Amniotic stem cell (primary cell): Measurements from ENCODE around the gene SWI5.
"Not testable (repeated sequence)": the region's sequence is repeated elsewhere in the genome, so short reads cannot be mapped to it uniquely, and the experiment has no call there.

ENCODE experiments used
- DNase-seq: peaks from one replicate; lab custom pipeline; 2025; lab: John Stamatoyannopoulos, UW

Gene SWI5

GRCh38 chr9:128279088-128280073 lies 3.3 kb downstream of the SWI5 start:
- not testable (repeated sequence) for DNase-seq

DNA sequence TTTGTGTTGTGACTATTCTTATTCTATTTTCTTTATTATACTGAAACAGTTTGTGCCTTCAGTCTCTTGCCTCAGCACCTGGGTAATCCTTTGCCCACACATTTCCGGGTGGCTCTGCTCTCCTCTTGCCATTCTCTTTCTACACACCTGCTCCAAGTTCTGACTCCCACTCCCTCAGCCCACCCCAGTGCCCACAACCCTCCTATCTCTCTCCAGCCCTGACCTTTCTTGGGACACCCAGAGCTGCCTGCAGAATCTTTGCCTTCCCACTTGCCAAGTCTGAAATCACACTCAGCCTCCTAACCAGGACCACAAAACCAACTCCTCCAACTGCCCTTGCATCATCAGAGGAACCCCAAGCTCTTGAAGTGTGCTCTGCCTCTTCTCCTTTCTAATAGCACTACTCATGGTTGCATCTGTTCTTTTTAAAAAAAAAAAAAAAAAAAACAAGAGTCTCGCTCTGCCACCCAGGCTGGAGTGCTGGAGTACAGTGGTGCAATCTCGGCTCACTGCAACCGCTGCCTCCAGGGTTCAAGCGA lies 4.1 kb downstream of the SWI5 start:
- DNase-seq: no peak

DNA sequence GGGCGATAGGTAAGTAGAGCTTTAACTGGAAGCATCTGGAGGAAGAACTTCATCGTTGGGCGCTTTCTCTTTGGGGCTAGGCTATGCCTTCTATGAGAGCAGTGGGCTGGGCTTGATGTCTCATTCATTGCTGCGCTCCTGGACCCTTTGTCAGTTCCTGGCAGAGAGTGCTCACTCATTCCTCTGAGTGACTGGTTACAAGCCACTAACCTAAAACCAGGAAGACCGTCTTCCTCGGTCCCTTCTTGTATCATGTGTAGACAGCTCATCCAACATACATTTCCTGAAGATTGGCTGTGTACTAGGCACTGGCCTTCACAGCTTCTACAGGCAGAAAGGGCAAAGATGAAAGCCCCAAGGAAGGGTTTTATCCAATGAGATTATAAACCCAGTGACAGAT lies 6.4 kb downstream of the SWI5 start:
- no peak for DNase-seq

DNA sequence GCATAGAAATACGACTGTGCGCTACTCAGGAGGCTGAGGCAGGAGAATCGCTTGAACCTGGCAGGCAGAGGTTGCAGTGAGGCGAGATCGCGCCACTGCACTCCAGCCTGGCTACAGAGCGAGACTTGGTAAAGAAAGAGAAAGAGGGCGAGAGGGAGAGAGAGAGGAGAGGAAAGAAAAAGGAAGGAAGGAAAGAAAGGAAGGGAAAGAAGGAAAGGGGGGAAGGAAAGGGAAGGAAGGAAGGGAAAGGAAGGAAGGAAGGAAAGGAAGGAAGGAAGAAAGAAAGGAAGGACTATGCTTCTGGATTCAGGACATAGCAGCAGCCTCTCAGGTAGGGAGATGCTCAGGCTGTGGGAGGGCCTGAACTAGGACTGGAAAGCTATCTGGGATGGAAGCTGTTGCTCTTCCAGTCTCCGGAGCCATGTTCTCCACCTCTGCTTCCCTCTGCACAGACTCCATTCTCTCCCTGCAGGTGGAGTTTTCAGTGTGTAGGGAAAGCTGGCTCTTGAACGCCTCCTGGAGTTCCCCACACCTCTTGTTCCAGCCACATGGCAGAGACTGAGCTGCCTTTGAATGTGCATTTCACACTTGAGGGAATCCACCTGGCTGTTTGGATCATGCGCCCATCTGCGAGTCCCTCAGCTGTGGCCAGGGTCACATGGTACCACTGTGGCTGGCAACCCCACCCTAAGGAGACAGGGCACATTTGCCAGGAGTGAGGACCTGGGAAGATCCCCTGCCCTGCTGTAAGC lies 9.1 kb downstream of the SWI5 start:
- DNase-seq: no peak

- no peak for DNase-seq
Measured at GRCh38 chr9:128286440-128286839, 10.4 kb downstream of the SWI5 start.

- no peak for DNase-seq
Measured at GRCh38 chr9:128288273-128289004, 12.4 kb downstream of the SWI5 start.

GRCh38 chr9:128292009-128292408 lies 15.9 kb downstream of the SWI5 start:
- no peak for DNase-seq

GRCh38 chr9:128293091-128293490 lies 17.0 kb downstream of the SWI5 start:
- DNase-seq: no peak

GRCh38 chr9:128294142-128294541 lies 18.1 kb downstream of the SWI5 start:
- DNase-seq: no peak

- DNase-seq: no peak
Measured at GRCh38 chr9:128296340-128297220, 20.5 kb downstream of the SWI5 start.

GRCh38 chr9:128297221-128297773 lies 21.2 kb downstream of the SWI5 start:
- DNase-seq: no peak

- no peak for DNase-seq
Measured at GRCh38 chr9:128298535-128299482, 22.7 kb downstream of the SWI5 start.

GRCh38 chr9:128304136-128304970 lies 28.3 kb downstream of the SWI5 start:
- no peak for DNase-seq

GRCh38 chr9:128304971-128305288 lies 28.9 kb downstream of the SWI5 start:
- no peak for DNase-seq

GRCh38 chr9:128309551-128309950 lies 33.5 kb downstream of the SWI5 start:
- no peak for DNase-seq

GRCh38 chr9:128310461-128310860 lies 34.4 kb downstream of the SWI5 start:
- no peak for DNase-seq

DNA sequence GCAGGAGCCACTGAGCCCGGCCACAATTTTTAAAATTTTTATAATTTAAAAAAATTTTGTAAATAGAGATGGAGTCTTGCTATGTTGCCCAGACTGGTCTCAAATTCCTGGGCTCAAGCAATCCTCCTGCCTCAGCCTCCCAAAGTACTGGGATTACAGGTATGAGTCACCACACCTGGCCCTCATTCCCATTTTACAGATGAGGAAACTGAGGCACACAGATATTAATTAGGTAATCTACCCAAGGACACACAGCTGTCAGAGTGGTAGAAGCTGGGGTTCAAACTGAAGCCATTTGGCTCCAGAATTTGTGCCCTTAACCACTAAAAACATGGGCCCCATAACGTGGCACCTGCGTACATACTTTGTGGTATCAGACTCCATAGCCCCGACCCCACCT lies 38.6 kb downstream of the SWI5 start:
- DNase-seq: no peak

GRCh38 chr9:128316421-128316820 lies 40.3 kb downstream of the SWI5 start:
- no peak for DNase-seq

DNA sequence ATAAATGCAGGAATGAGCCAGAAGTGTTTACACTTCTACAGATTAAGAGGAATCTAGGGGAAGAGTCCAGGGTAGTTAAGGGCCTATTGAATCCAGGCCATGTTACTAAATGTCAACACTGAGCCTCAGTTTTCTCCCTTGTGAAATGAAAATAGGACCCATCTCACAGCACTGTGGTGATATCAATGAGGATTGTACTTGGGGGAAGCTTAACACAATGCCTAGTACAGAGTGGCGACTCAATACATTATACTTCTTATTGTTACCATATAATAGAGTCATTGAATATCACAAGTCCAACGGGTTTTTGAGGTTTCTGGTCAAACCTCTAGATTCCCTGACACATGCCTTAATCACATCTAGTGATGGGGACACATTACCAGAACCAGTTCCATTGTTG lies 41.6 kb downstream of the SWI5 start:
- no peak for DNase-seq
